K562 (cell line): ENCODE data around the gene ITK. TPM values are rescaled to one million over a fixed set of nuclear protein-coding genes. Genes with fewer than 3 reads are reported as not detected.

Source experiments
- ARHGAP35 ChIP-seq: fragments of 450-650 bp; IDR thresholded peaks from 2 replicates; pipeline ENCODE4 v1.6.1; 2018; ENCODE audit not compliant: partially characterized antibody
- ATF7 ChIP-seq: fragments of 450-650 bp; IDR thresholded peaks from 2 replicates; pipeline ENCODE4 v1.7.1; 2014; ENCODE audit warnings: mild to moderate bottlenecking, moderate library complexity
- BRD9 ChIP-seq: fragments of 450-650 bp; IDR thresholded peaks from 2 replicates; pipeline ENCODE4 v1.6.1; 2018; ENCODE audit warnings: low read depth; ENCODE audit not compliant: partially characterized antibody
- HEY1 ChIP-seq: fragments of 250-450 bp; sonication (Bioruptor Pico); IDR thresholded peaks from 2 replicates; pipeline ENCODE4 v1.5.0; 2020; ENCODE audit warnings: mild to moderate bottlenecking, moderate library complexity, borderline replicate concordance
- HOXB6 ChIP-seq: fragments of 250-450 bp; sonication (Bioruptor Pico); IDR thresholded peaks from 2 replicates; pipeline ENCODE4 v1.5.1; 2022; ENCODE audit warnings: mild to moderate bottlenecking, borderline replicate concordance
- JUND ChIP-seq, 2 experiments: IDR thresholded peaks; 2 replicates in 1 of 2; 3 replicates in 1 of 2; pipeline ENCODE4 v1.6.1; 2011; ENCODE audit warnings: borderline replicate concordance in 2 of 2, low read depth in 2 of 2, low read length in 2 of 2, improper control_type of control experiment in 1 of 2, missing biosample characterization in 1 of 2, missing genetic modification characterization in 1 of 2, missing genetic modification reagents in 1 of 2
- MAFK ChIP-seq: IDR thresholded peaks from 2 replicates; pipeline ENCODE4 v1.6.1; 2011; ENCODE audit warnings: low read length, improper control_type of control experiment
- NFYB ChIP-seq: IDR thresholded peaks from 2 replicates; pipeline ENCODE4 v1.6.1; 2011; ENCODE audit warnings: mild to moderate bottlenecking, moderate library complexity; ENCODE audit not compliant: insufficient read length; ENCODE audit errors: extremely low read depth
- POLR2G ChIP-seq: fragments of 200-400 bp; formaldehyde crosslinking; IDR thresholded peaks from 2 replicates; pipeline ENCODE4 v1.6.1; 2017; ENCODE audit warnings: low read depth, mild to moderate bottlenecking, antibody characterized with exemption, low read length, moderate library complexity
- PTBP1 ChIP-seq: fragments of 200-400 bp; formaldehyde crosslinking; IDR thresholded peaks from 2 replicates; pipeline ENCODE4 v1.6.1; 2017; ENCODE audit warnings: low read depth, low read length
- RBM14 ChIP-seq: fragments of 200-400 bp; formaldehyde crosslinking; IDR thresholded peaks from 2 replicates; pipeline ENCODE4 v1.6.1; 2018; ENCODE audit warnings: low read depth, mild to moderate bottlenecking, low read length, moderate library complexity, borderline replicate concordance; ENCODE audit not compliant: insufficient read depth
- SMARCA5 ChIP-seq: fragments of 450-650 bp; IDR thresholded peaks from 2 replicates; pipeline ENCODE4 v1.6.1; 2016
- SNRNP70 ChIP-seq: fragments of 200-400 bp; formaldehyde crosslinking; optimal IDR thresholded peaks from 2 replicates; pipeline ENCODE3; 2017; ENCODE audit warnings: low read depth, low read length
- TAF7 ChIP-seq: fragments of 450-650 bp; IDR thresholded peaks from 2 replicates; pipeline ENCODE4 v1.6.1; 2016; ENCODE audit warnings: missing genetic modification characterization, missing compliant biosample characterization
- ZBTB1 ChIP-seq: sonication (generic); formaldehyde crosslinking; IDR thresholded peaks from 2 replicates; pipeline ENCODE4 v1.8.1; 2023; ENCODE audit warnings: missing genetic modification reagents, low read depth, mild to moderate bottlenecking, borderline replicate concordance
- ZFP36 ChIP-seq: fragments of 150-350 bp; IDR thresholded peaks from 2 replicates; pipeline ENCODE4 v1.6.1; 2018; ENCODE audit warnings: low read length, low read depth; ENCODE audit not compliant: partially characterized antibody
- ZNF121 ChIP-seq: sonication (generic); formaldehyde crosslinking; conservative IDR thresholded peaks from 2 replicates; pipeline ENCODE4 v1.8.0; 2022; ENCODE audit warnings: missing genetic modification reagents
- ZNF263 ChIP-seq: sonication (generic); formaldehyde crosslinking; IDR thresholded peaks from 2 replicates; pipeline ENCODE4 v1.8.0; 2022; ENCODE audit warnings: mild to moderate bottlenecking, missing genetic modification reagents, borderline replicate concordance
- polyA plus RNA-seq, 8 experiments: library from polyadenylated mRNA; depleted of rRNA in 4 of 8; stranded (reverse) in 5 of 8; unstranded in 3 of 8; fragments of >200 nt; fragmentation: Nextera tagmentation in 2 of 8; fragmentation: Illumina TruSeq in 1 of 8; extraction: Ambion mirVana in 2 of 8; extraction: Trizol in 1 of 8; gene quantifications; 2 replicates each; pipeline versions ENCODE4 v1.2.1 to v1.2.3, GENCODE V29; 2011 to 2014; ENCODE audit warnings: inconsistent platforms in 1 of 8, missing spikeins in 1 of 8
- total RNA-seq, 7 experiments: library from RNA; depleted of rRNA in 6 of 7; stranded (reverse); fragments of >200 nt in 6 of 7; fragmentation: Illumina TruSeq in 2 of 7; extraction: Trizol in 2 of 7; gene quantifications; 2 replicates each; pipeline versions ENCODE4 v1.2.1 to v1.2.3, GENCODE V29; 2011 to 2021; ENCODE audit warnings: low replicate concordance in 1 of 7
- TF ChIP-seq, protein P1 (sequence below): sonication (generic); formaldehyde crosslinking; IDR thresholded peaks from 2 replicates; pipeline ENCODE4 v1.8.1; 2023; ENCODE audit warnings: missing genetic modification reagents, mild to moderate bottlenecking, borderline replicate concordance
- TF ChIP-seq, protein P2 (sequence below), 2 experiments: fragments of 450-650 bp; IDR thresholded peaks; 2 replicates each; pipeline ENCODE4 v1.6.1; 2016
- TF ChIP-seq, protein P3 (sequence below): sonication (generic); formaldehyde crosslinking; IDR thresholded peaks from 2 replicates; pipeline ENCODE4 v1.9.0; 2022; ENCODE audit warnings: mild to moderate bottlenecking, missing genetic modification reagents

The ITK gene
- total and polyA plus RNA-seq, 9 of the 15 experiments (the other 6 are each of a cell fraction or from before 2014, with no cell fraction given), result 0.04 to 0.75 TPM; not detected in 7

DNA sequence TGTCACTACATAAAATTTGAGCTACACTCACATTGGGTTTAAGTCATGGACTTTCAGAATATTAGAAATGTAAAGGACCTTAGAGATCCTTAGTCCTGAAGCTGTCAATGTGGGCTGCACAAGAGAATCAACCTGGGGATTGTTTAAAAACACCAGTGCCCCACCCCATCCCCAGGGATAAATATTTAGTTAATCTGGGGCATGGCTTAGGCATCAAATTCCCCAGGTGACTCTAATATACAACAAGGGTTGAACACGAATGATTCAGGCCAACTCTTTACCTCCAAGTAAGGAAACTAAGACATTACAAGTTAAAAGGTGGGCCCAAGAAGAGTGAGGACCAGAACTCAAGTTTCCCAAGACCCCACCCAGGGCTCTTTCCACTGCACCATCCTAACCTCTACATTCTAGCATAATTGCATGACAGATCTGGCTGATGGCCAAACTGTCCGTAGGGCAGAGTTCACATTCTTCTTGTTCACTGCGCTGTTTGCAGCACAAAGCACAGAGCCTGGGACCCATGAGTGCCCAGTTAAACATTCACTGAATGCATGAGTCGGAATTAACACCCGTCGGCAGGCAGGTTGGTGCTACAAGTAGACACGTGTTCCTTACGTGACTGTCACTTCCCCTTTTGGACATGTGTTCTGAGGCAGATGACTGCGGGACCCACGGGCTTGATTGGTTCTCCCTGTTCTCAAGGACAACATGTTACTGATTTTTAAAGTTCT is 110.5 kb downstream of the ITK start (continued):
- TF ChIP-seq, protein P1, sequence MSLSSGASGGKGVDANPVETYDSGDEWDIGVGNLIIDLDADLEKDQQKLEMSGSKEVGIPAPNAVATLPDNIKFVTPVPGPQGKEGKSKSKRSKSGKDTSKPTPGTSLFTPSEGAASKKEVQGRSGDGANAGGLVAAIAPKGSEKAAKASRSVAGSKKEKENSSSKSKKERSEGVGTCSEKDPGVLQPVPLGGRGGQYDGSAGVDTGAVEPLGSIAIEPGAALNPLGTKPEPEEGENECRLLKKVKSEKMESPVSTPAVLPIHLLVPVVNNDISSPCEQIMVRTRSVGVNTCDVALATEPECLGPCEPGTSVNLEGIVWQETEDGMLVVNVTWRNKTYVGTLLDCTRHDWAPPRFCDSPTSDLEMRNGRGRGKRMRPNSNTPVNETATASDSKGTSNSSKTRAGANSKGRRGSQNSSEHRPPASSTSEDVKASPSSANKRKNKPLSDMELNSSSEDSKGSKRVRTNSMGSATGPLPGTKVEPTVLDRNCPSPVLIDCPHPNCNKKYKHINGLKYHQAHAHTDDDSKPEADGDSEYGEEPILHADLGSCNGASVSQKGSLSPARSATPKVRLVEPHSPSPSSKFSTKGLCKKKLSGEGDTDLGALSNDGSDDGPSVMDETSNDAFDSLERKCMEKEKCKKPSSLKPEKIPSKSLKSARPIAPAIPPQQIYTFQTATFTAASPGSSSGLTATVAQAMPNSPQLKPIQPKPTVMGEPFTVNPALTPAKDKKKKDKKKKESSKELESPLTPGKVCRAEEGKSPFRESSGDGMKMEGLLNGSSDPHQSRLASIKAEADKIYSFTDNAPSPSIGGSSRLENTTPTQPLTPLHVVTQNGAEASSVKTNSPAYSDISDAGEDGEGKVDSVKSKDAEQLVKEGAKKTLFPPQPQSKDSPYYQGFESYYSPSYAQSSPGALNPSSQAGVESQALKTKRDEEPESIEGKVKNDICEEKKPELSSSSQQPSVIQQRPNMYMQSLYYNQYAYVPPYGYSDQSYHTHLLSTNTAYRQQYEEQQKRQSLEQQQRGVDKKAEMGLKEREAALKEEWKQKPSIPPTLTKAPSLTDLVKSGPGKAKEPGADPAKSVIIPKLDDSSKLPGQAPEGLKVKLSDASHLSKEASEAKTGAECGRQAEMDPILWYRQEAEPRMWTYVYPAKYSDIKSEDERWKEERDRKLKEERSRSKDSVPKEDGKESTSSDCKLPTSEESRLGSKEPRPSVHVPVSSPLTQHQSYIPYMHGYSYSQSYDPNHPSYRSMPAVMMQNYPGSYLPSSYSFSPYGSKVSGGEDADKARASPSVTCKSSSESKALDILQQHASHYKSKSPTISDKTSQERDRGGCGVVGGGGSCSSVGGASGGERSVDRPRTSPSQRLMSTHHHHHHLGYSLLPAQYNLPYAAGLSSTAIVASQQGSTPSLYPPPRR, result no peak
- TF ChIP-seq POLR2G, result no peak
- no peak for TF ChIP-seq RBM14
- no peak for TF ChIP-seq BRD9
- TF ChIP-seq ZNF263 (CRISPR knock-in tag), result no peak
- TF ChIP-seq TAF7 (tag), result no peak
- TF ChIP-seq SMARCA5, result no peak
- no peak for TF ChIP-seq ATF7
- TF ChIP-seq HEY1 (CRISPR knock-in tag), result no peak
- TF ChIP-seq, protein P2, sequence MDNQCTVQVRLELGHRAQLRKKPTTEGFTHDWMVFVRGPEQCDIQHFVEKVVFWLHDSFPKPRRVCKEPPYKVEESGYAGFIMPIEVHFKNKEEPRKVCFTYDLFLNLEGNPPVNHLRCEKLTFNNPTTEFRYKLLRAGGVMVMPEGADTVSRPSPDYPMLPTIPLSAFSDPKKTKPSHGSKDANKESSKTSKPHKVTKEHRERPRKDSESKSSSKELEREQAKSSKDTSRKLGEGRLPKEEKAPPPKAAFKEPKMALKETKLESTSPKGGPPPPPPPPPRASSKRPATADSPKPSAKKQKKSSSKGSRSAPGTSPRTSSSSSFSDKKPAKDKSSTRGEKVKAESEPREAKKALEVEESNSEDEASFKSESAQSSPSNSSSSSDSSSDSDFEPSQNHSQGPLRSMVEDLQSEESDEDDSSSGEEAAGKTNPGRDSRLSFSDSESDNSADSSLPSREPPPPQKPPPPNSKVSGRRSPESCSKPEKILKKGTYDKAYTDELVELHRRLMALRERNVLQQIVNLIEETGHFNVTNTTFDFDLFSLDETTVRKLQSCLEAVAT (IDR thresholded peaks at IDR 0.05), result no peak
- TF ChIP-seq JUND (IDR thresholded peaks at IDR 0.05; ENCODE audit: borderline replicate concordance, low read depth, low read length), result no peak
- 0 out of 3 replicates have a peak, but pooled peaks have one; percentile 18 for TF ChIP-seq JUND (tag; IDR thresholded peaks at IDR 0.05; ENCODE audit: borderline replicate concordance, low read depth, low read length)
- no peak for TF ChIP-seq HOXB6 (CRISPR knock-in tag)
- no peak for TF ChIP-seq ZNF121 (CRISPR knock-in tag)
- no peak for TF ChIP-seq MAFK
- no peak for TF ChIP-seq NFYB
- no peak for TF ChIP-seq ARHGAP35
- TF ChIP-seq, protein P3, sequence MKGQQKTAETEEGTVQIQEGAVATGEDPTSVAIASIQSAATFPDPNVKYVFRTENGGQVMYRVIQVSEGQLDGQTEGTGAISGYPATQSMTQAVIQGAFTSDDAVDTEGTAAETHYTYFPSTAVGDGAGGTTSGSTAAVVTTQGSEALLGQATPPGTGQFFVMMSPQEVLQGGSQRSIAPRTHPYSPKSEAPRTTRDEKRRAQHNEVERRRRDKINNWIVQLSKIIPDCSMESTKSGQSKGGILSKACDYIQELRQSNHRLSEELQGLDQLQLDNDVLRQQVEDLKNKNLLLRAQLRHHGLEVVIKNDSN (CRISPR knock-in tag), result peak; percentile 52
- TF ChIP-seq PTBP1, result no peak
- TF ChIP-seq ZBTB1 (CRISPR knock-in tag), result no peak
- TF ChIP-seq ZFP36, result no peak
- no peak for TF ChIP-seq SNRNP70
